IPS-11a (cell line): ENCODE results near the gene CTSW.
"Not testable (repeated sequence)": the region's sequence is repeated elsewhere in the genome, so short reads cannot be mapped to it uniquely, and the experiment has no call there.

Source experiments
- H3K4me3 ChIP-seq: one replicate; pipeline ENCODE4 v1.5.1; 2013; ENCODE audit warnings: low read depth, low read length, control low read depth

The CTSW gene, protein sequence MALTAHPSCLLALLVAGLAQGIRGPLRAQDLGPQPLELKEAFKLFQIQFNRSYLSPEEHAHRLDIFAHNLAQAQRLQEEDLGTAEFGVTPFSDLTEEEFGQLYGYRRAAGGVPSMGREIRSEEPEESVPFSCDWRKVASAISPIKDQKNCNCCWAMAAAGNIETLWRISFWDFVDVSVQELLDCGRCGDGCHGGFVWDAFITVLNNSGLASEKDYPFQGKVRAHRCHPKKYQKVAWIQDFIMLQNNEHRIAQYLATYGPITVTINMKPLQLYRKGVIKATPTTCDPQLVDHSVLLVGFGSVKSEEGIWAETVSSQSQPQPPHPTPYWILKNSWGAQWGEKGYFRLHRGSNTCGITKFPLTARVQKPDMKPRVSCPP

DNA sequence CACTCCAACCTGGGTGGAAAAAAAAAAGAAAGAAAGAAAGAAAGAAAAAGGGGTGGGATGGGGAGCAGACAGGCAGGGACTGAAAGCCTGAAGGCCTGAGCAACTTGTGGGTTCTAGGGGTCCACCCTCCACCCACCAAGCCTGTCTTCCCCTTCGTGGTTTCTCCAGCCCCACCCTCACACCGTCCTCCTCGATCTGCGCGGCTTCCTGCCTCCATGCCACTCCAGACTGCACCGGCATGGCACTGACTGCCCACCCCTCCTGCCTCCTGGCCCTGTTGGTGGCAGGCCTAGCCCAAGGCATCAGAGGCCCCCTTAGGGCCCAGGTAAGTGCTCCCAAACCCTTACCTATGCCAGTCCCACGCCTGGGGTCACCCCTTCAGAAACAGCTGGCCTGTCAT, at the start of gene CTSW:
Gene CTSW, plus strand, starts transcription at position 221 of the 400 bp plus-strand sequence. Its CDS starts 18 bp downstream, at position 239.
- H3K4me3 ChIP-seq: no peak within 1 kb of the TSS

- not testable (repeated sequence) for H3K4me3 ChIP-seq
Measured at GRCh38 chr11:65832231-65832630, 47.4 kb upstream of the CTSW start.

GRCh38 chr11:65833297-65834030, 46.2 kb upstream of the CTSW start, which contains the start of gene SNX32:
TSS of gene SNX32 (plus strand) at chr11:65833963. CDS start at chr11:65834066, 103 bp downstream.
- peak within 1 kb of the TSS; percentile 72 for H3K4me3 ChIP-seq

DNA sequence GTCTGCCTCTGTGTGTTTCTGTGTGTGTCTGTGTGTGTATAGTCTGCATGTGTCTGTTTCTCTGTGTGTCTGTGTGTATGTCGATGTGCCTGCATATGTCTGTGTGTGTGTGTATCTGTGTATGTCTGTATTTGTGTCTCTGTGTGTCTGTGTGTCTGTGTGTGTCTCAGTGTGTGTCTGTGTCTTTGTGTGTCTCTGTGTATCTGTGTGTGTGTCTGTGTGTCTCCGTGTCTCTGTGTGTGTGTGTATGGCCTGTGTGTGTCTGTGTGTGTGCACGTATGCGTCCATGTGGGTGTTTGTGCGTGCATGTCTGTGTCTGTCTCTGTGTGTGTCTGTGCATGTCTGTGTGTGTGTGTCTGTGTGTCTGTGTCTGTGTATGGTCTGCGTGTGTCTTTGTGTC, 45.4 kb upstream of the CTSW start:
- peak overlapping the region; percentile 72 for H3K4me3 ChIP-seq

DNA sequence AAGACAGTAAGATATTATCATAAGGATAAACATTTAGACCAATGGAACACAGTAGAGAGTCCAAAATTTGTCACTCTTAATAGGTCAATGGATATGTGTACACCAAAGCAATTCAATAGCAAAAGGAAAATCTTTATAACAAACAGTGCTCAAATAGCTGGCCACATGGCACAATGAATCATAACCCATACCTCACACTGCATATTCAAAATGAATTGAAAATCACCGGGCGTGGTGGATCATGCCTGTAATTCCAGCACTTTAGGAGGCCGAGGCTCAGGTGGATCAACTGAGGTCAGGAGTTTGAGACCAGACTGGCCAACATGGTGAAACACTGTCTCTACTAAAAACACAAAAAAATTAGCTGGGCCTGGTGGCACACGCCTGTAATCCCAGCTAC, 37.5 kb upstream of the CTSW start:
- H3K4me3 ChIP-seq: no peak overlapping the region

DNA sequence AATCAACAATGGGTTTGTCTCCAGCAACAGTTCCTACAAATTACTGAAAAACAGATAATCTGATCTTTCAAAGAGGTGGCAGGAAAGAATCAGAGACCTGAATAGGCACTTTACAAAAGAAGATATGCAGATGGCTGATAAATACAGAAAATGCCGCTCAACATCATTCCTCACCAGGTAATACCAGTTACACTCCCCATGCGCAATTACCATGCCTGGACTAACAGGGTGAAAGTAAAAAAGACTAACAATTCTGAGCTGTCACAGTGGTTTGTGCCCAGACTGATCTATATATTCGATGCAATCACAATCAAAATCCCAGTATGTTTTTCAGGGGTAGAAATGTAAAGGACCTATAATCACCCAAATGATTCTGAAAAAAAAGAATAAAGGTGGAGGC, 35.8 kb upstream of the CTSW start:
- H3K4me3 ChIP-seq: no peak overlapping the region

- no peak overlapping the region for H3K4me3 ChIP-seq
Measured at GRCh38 chr11:65844231-65844872, 35.3 kb upstream of the CTSW start.

DNA sequence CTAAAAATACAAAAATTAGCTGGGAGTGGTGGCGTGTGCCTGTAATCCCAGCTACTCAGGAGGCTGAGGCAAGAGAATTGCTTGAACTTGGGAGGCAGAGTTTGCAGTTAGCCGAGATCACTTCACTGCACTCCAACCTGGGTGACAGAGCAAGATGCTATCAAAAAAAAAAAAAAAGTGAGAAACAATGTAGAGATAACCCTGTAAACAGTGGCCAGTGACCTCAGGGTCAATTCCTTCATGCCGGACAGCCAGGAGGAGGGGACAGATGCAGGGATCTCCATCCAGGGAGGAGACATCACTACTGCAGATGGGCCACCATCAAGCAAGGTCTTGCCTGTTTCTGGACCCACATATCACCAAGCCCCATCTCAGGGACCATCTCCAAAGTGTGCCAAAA, 31.9 kb upstream of the CTSW start:
- no peak overlapping the region for H3K4me3 ChIP-seq

DNA sequence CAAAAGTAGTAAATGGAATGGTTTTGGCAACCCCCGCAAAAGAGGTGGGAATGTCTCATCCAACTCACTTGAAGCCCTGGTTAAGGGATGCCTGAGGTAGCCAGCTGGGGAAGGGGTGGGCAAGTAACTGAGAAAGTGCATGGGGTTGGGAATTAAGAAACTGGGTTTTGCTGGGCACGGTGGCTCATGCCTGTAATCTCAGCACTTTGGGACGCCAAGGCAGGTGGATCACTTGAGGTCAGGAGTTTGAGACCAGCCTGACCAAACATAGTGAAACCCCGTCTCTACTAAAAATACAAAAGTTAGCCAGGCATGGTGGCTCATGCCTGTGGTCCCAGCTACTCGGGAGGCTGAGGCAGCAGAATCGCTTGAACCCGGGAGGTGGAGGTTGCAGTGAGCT, 30.9 kb upstream of the CTSW start:
- not testable (repeated sequence) for H3K4me3 ChIP-seq

DNA sequence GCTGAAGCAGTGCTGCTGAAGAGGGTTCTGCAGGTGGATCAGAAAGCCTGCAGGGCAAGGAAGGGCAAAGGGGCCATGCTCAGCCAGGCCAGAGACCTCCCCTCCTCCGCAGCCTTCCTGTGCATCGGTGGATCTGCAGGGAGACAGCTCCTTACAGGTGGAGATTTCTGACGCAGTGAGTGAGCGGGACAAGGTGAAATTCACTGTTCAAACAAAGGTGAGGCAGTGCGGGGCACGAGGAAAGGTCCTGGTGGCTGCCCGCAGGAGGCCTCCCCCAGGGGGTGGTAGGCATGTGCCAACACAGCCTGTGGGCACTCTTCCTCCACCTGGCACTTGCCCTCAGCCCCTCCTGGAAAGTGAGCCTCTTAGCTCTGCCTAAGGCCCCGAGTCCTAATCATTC, 30.3 kb upstream of the CTSW start:
- H3K4me3 ChIP-seq: no peak overlapping the region

GRCh38 chr11:65849771-65850216, 29.8 kb upstream of the CTSW start:
- H3K4me3 ChIP-seq: no peak overlapping the region

DNA sequence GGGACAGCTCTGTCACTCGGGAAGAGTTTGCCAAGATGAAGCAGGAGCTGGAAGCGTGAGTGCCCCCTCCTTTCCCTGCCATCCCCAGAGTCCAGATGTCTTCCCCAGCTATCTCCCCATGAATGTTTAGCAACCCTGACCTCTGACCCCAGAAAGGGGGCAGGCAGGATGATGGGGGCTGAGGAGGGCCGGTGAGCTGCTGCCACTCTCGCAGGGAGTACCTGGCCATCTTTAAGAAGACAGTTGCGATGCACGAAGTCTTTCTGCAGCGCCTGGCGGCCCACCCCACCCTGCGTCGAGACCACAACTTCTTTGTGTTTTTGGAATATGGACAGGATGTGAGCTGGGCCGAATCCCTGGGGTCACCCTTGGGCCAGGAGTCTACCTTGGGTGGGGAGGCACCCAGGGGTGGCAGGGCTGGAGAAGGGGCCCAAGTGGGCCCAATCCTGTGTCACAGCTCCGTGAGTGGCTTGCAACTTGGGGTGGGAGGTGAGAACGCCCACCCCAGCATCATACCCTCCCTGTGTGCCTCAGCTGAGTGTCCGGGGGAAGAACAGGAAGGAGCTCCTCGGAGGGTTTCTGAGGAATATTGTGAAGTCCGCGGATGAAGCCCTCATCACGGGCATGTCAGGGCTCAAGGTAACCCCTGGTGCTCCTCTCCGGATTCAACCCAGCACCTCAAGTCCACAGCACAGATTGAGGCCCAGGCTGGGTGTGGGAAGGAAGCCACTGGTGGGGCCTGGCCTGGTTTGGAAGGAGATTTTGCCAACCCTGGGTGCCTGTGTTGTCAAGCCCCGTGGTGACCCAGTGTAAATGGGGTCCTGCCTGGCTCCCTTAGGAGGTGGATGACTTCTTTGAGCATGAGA, 29.2 kb upstream of the CTSW start:
- no peak overlapping the region for H3K4me3 ChIP-seq

DNA sequence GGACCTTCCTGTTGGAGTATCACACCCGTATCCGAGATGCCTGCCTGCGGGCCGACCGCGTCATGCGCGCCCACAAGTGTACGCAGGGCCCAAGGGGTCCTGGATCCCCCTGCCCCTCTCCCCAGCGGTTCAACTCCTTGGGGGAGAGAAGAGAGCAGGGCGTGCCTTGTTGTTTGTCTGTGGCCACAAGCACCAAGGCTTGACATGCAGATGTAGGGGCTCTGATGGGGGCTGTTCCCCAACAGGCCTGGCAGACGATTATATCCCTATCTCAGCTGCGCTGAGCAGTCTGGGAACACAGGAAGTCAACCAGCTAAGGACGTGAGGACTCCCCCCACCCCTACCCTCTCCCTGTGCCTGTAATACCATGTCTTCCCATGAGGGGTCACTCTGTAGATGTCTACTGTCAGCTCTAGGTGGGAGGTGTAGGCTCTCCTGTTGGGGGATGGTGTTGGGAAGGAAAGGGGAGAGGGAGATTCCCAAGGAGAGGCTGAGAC, 28.5 kb upstream of the CTSW start:
- H3K4me3 ChIP-seq: no peak overlapping the region

GRCh38 chr11:65851811-65852507, 27.7 kb upstream of the CTSW start:
- no peak overlapping the region for H3K4me3 ChIP-seq

- H3K4me3 ChIP-seq: no peak overlapping the region
Measured at GRCh38 chr11:65852508-65853245, 27.0 kb upstream of the CTSW start.

GRCh38 chr11:65853246-65853979, 26.2 kb upstream of the CTSW start:
- H3K4me3 ChIP-seq: no peak overlapping the region

GRCh38 chr11:65854161-65854592, 25.5 kb upstream of the CTSW start:
- no peak overlapping the region for H3K4me3 ChIP-seq
